ENCODE results near the gene CFDP1. TPM values are rescaled to one million over a fixed set of nuclear protein-coding genes. Genes with fewer than 3 reads are reported as not detected.
A peak's percentile ranks its signal among the peaks of the same experiment; 100 is the strongest.

The CFDP1 gene
- total and polyA plus RNA-seq, 5 donors from 2014 or later = 32.0 to 63.8 (median 40.2) TPM

- peaks cover 24% of the 10 kb centered on the region for H3K4me1 ChIP-seq (ENCODE audit: control insufficient read depth, insufficient read depth, low read length, poor library complexity, severe bottlenecking)
- peaks cover 46 to 63% (median 52%) of the 10 kb centered on the region in 4 donors for H3K4me1 Mint-ChIP-seq
- peaks cover 39% of the 10 kb centered on the region for H3K36me3 Mint-ChIP-seq
- no peak overlapping the region for H3K4me3 Mint-ChIP-seq
- ATAC-seq (ENCODE audit: low read depth in 2 of 2) = no peak
- H3K4me3 ChIP-seq (ENCODE audit: low read depth, low read length) = no peak overlapping the region
- peak overlapping the region in 1 of 3 donors; percentile 49 for H3K27ac Mint-ChIP-seq
- no peaks in the 10 kb centered on the region for H3K36me3 ChIP-seq (ENCODE audit: control insufficient read depth, insufficient read depth, low read length)
- no peaks in the 10 kb centered on the region for H3K27me3 Mint-ChIP-seq
- H3K27ac ChIP-seq (ENCODE audit: insufficient read depth, low read length, poor library complexity, severe bottlenecking) = no peak overlapping the region
- no peaks in the 10 kb centered on the region for H3K9me3 ChIP-seq (ENCODE audit: control insufficient read depth in 2 of 2, low read length in 2 of 2)
- H3K9me3 Mint-ChIP-seq = no peaks in the 10 kb centered on the region
- H3K27me3 ChIP-seq (ENCODE audit: control insufficient read depth, insufficient read depth, low read length) = no peaks in the 10 kb centered on the region
- DNase-seq = no peak
These were observed 56.7 kb downstream of the CFDP1 start for GRCh38 chr16:75376475-75377161.

GRCh38 chr16:75374388-75374787 lies 58.9 kb downstream of the CFDP1 start:
- DNase-seq = no peak
- H3K4me1 Mint-ChIP-seq = peaks cover 29 to 41% (median 36%) of the 10 kb centered on the region in 4 donors

GRCh38 chr16:75372236-75372856 lies 61.0 kb downstream of the CFDP1 start:
- ATAC-seq (ENCODE audit: low read depth in 2 of 2) (no peak), DNase-seq (no peak)
- H3K4me1 Mint-ChIP-seq = peaks cover 9 to 20% (median 17%) of the 10 kb centered on the region in 4 donors
- no peaks in the 10 kb centered on the region for H3K4me1 ChIP-seq (ENCODE audit: control insufficient read depth, insufficient read depth, low read length, poor library complexity, severe bottlenecking)
- no peak overlapping the region for H3K4me3 ChIP-seq (ENCODE audit: low read depth, low read length)
- no peak overlapping the region for H3K4me3 Mint-ChIP-seq
- H3K27me3 Mint-ChIP-seq = no peaks in the 10 kb centered on the region
- no peaks in the 10 kb centered on the region for H3K9me3 ChIP-seq (ENCODE audit: control insufficient read depth in 2 of 2, low read length in 2 of 2)
- no peaks in the 10 kb centered on the region for H3K9me3 Mint-ChIP-seq
- H3K27ac ChIP-seq (ENCODE audit: insufficient read depth, low read length, poor library complexity, severe bottlenecking) = no peak overlapping the region
- no peaks in the 10 kb centered on the region for H3K27me3 ChIP-seq (ENCODE audit: control insufficient read depth, insufficient read depth, low read length)
- peaks cover 27% of the 10 kb centered on the region for H3K36me3 Mint-ChIP-seq
- H3K36me3 ChIP-seq (ENCODE audit: control insufficient read depth, insufficient read depth, low read length) = no peaks in the 10 kb centered on the region
- H3K27ac Mint-ChIP-seq = peak overlapping the region in 1 of 3 donors; percentile 23

More at GRCh38 chr16:75374388-75374787, 58.9 kb downstream of the CFDP1 start:
- H3K9me3 ChIP-seq (ENCODE audit: control insufficient read depth in 2 of 2, low read length in 2 of 2) = no peaks in the 10 kb centered on the region
- no peak overlapping the region for H3K27ac Mint-ChIP-seq
- no peak for ATAC-seq (ENCODE audit: low read depth in 2 of 2)
- no peaks in the 10 kb centered on the region for H3K9me3 Mint-ChIP-seq
- H3K4me1 ChIP-seq (ENCODE audit: control insufficient read depth, insufficient read depth, low read length, poor library complexity, severe bottlenecking) = peaks cover 3% of the 10 kb centered on the region
- H3K36me3 ChIP-seq (ENCODE audit: control insufficient read depth, insufficient read depth, low read length) = no peaks in the 10 kb centered on the region
- no peak overlapping the region for H3K4me3 Mint-ChIP-seq
- H3K27me3 Mint-ChIP-seq = no peaks in the 10 kb centered on the region
- H3K4me3 ChIP-seq (ENCODE audit: low read depth, low read length) = no peak overlapping the region
- peaks cover 44% of the 10 kb centered on the region for H3K36me3 Mint-ChIP-seq
- no peaks in the 10 kb centered on the region for H3K27me3 ChIP-seq (ENCODE audit: control insufficient read depth, insufficient read depth, low read length)
- H3K27ac ChIP-seq (ENCODE audit: insufficient read depth, low read length, poor library complexity, severe bottlenecking) = no peak overlapping the region

GRCh38 chr16:75371171-75371570 lies 62.1 kb downstream of the CFDP1 start:
- Histone ChIP-seq H3K9me3 (ENCODE audit: control insufficient read depth in 2 of 2, low read length in 2 of 2) (no peaks in the 10 kb centered on the region), H3K27me3 (ENCODE audit: control insufficient read depth, insufficient read depth, low read length) (no peaks in the 10 kb centered on the region), H3K4me1 (ENCODE audit: control insufficient read depth, insufficient read depth, low read length, poor library complexity, severe bottlenecking) (no peaks in the 10 kb centered on the region), H3K4me3 (ENCODE audit: low read depth, low read length) (no peak overlapping the region), H3K36me3 (ENCODE audit: control insufficient read depth, insufficient read depth, low read length) (no peaks in the 10 kb centered on the region), H3K27ac (ENCODE audit: insufficient read depth, low read length, poor library complexity, severe bottlenecking) (no peak overlapping the region)
- Mint-ChIP-seq H3K27ac (peak overlapping the region in 1 of 3 donors; percentile 55), H3K4me3 (no peak overlapping the region), H3K27me3 (no peaks in the 10 kb centered on the region), H3K4me1 (peaks cover 6 to 13% (median 10%) of the 10 kb centered on the region in 4 donors), H3K9me3 (no peaks in the 10 kb centered on the region), H3K36me3 (peaks cover 22% of the 10 kb centered on the region)
- no peak for ATAC-seq (ENCODE audit: low read depth in 2 of 2)
- DNase-seq = no peak

- H3K27ac ChIP-seq (ENCODE audit: insufficient read depth, low read length, poor library complexity, severe bottlenecking) = no peak overlapping the region
- no peak overlapping the region for H3K4me3 ChIP-seq (ENCODE audit: low read depth, low read length)
- no peaks in the 10 kb centered on the region for H3K4me1 ChIP-seq (ENCODE audit: control insufficient read depth, insufficient read depth, low read length, poor library complexity, severe bottlenecking)
- peaks cover 6% of the 10 kb centered on the region for H3K36me3 ChIP-seq (ENCODE audit: control insufficient read depth, insufficient read depth, low read length)
- H3K27me3 ChIP-seq (ENCODE audit: control insufficient read depth, insufficient read depth, low read length) = no peaks in the 10 kb centered on the region
- peaks cover 27% of the 10 kb centered on the region for H3K36me3 Mint-ChIP-seq
- no peaks in the 10 kb centered on the region for H3K27me3 Mint-ChIP-seq
- no peaks in the 10 kb centered on the region for H3K9me3 ChIP-seq (ENCODE audit: control insufficient read depth in 2 of 2, low read length in 2 of 2)
- DNase-seq (no peak), ATAC-seq (ENCODE audit: low read depth in 2 of 2) (no peak)
- H3K9me3 Mint-ChIP-seq = no peaks in the 10 kb centered on the region
- H3K4me1 Mint-ChIP-seq = peaks cover 0 to 5% (median 1%) of the 10 kb centered on the region in 4 donors
- no peak overlapping the region for H3K27ac Mint-ChIP-seq
- no peak overlapping the region for H3K4me3 Mint-ChIP-seq
These were observed 69.0 kb downstream of the CFDP1 start for GRCh38 chr16:75364286-75364791.

- DNase-seq = no peak
These were observed 70.5 kb downstream of the CFDP1 start for GRCh38 chr16:75362846-75363245.

GRCh38 chr16:75361936-75362335 lies 71.4 kb downstream of the CFDP1 start:
- Mint-ChIP-seq H3K4me1 (peaks cover 0 to 10% (median 1%) of the 10 kb centered on the region in 4 donors), H3K36me3 (peaks cover 31% of the 10 kb centered on the region), H3K27me3 (no peaks in the 10 kb centered on the region), H3K9me3 (no peaks in the 10 kb centered on the region), H3K27ac (peak overlapping the region in 1 of 3 donors; percentile 62), H3K4me3 (no peak overlapping the region)
- no peak for DNase-seq
- no peaks in the 10 kb centered on the region for H3K4me1 ChIP-seq (ENCODE audit: control insufficient read depth, insufficient read depth, low read length, poor library complexity, severe bottlenecking)
- H3K4me3 ChIP-seq (ENCODE audit: low read depth, low read length) = no peak overlapping the region
- H3K27me3 ChIP-seq (ENCODE audit: control insufficient read depth, insufficient read depth, low read length) = no peaks in the 10 kb centered on the region
- ATAC-seq (ENCODE audit: low read depth in 2 of 2) = no peak
- H3K27ac ChIP-seq (ENCODE audit: insufficient read depth, low read length, poor library complexity, severe bottlenecking) = no peak overlapping the region
- peaks cover 6% of the 10 kb centered on the region for H3K36me3 ChIP-seq (ENCODE audit: control insufficient read depth, insufficient read depth, low read length)
- H3K9me3 ChIP-seq (ENCODE audit: control insufficient read depth in 2 of 2, low read length in 2 of 2) = no peaks in the 10 kb centered on the region

More at GRCh38 chr16:75362846-75363245, 70.5 kb downstream of the CFDP1 start:
- H3K4me3 Mint-ChIP-seq = no peak overlapping the region
- Histone ChIP-seq H3K27ac (ENCODE audit: insufficient read depth, low read length, poor library complexity, severe bottlenecking) (no peak overlapping the region), H3K27me3 (ENCODE audit: control insufficient read depth, insufficient read depth, low read length) (no peaks in the 10 kb centered on the region), H3K36me3 (ENCODE audit: control insufficient read depth, insufficient read depth, low read length) (peaks cover 6% of the 10 kb centered on the region), H3K9me3 (ENCODE audit: control insufficient read depth in 2 of 2, low read length in 2 of 2) (no peaks in the 10 kb centered on the region), H3K4me3 (ENCODE audit: low read depth, low read length) (no peak overlapping the region), H3K4me1 (ENCODE audit: control insufficient read depth, insufficient read depth, low read length, poor library complexity, severe bottlenecking) (no peaks in the 10 kb centered on the region)
- peaks cover 27% of the 10 kb centered on the region for H3K36me3 Mint-ChIP-seq
- H3K27me3 Mint-ChIP-seq = no peaks in the 10 kb centered on the region
- ATAC-seq (ENCODE audit: low read depth in 2 of 2) = no peak
- H3K9me3 Mint-ChIP-seq = no peaks in the 10 kb centered on the region
- H3K27ac Mint-ChIP-seq = peak overlapping the region in 1 of 3 donors; percentile 43
- H3K4me1 Mint-ChIP-seq = peaks cover 0 to 10% (median 1%) of the 10 kb centered on the region in 4 donors

Data from CD4-positive, CD25-positive, alpha-beta regulatory T cell (primary cell).